Endothelial cell of umbilical vein (primary cell): ENCODE measurements around the gene CCNF. TPM values are rescaled to one million over a fixed set of nuclear protein-coding genes. Genes with fewer than 3 reads are reported as not detected.

Source experiments
- BruUV-seq: library from RNA; stranded (reverse); fragments of 400-500 nt; replicated peaks from 2 replicates; lab custom pipeline; 2021; lab: Mats Ljungman, UMichigan
- CTCF ChIA-PET: fragments of 300-600, 350-600 bp; sonication (Branson Sonifier 250); formaldehyde crosslinking; loops from one replicate; lab custom pipeline; 2021; ENCODE audit warnings: antibody characterized with exemption, inconsistent platforms; lab: Charles Lee
- POLR2A ChIA-PET: fragments of 300-600, 350-600 bp; sonication (Branson Sonifier 250); formaldehyde crosslinking; loops from one replicate; lab custom pipeline; 2021; ENCODE audit warnings: antibody characterized with exemption, inconsistent platforms; lab: Charles Lee
- DNase-seq: peaks from one replicate; pipeline ENCODE4 v3.0.0-alpha.2; 2011; ENCODE audit warnings: low read depth, low spot score
- FAIRE-seq: peaks from 2 replicates; lab custom pipeline; 2011; peaks lifted over from hg19 to GRCh38; lab: Jason Lieb, UNC
- H2AFZ ChIP-seq: 2 replicates; pipeline ENCODE4 v1.6.0; 2012; ENCODE audit warnings: low read depth, low read length, control low read depth, inconsistent platforms
- H3K27ac ChIP-seq: 2 replicates; pipeline ENCODE4 v1.5.1; 2011; ENCODE audit warnings: low read depth, mild to moderate bottlenecking, control low read depth, low read length, moderate library complexity; ENCODE audit not compliant: insufficient read depth
- H3K27me3 ChIP-seq, 2 experiments: 2 replicates each; pipeline versions ENCODE4 v1.6.0 to v1.6.1; 2011; ENCODE audit warnings: low read length in 2 of 2, mixed read lengths in 1 of 2; ENCODE audit not compliant: control insufficient read depth in 2 of 2, insufficient read depth in 2 of 2
- H3K36me3 ChIP-seq, 2 experiments: 2 replicates in 1 of 2; 3 replicates in 1 of 2; pipeline ENCODE4 v1.5.1; 2011; ENCODE audit warnings: low read length in 2 of 2, mild to moderate bottlenecking in 1 of 2, moderate library complexity in 1 of 2; ENCODE audit not compliant: control insufficient read depth in 2 of 2, insufficient read depth in 2 of 2; ENCODE audit errors: extremely low read depth in 1 of 2
- H3K4me1 ChIP-seq: 3 replicates; pipeline ENCODE4 v1.5.1; 2011; ENCODE audit warnings: mild to moderate bottlenecking, low read length; ENCODE audit not compliant: control insufficient read depth, insufficient read depth; ENCODE audit errors: extremely low read depth
- H3K4me2 ChIP-seq: 2 replicates; pipeline ENCODE4 v1.6.1; 2011; ENCODE audit warnings: low read length, control low read depth, mixed read lengths; ENCODE audit not compliant: insufficient read depth
- H3K4me3 ChIP-seq, 3 experiments: fragments of 200-600 bp in 1 of 3; sonication (generic), shearing (Covaris generic) in 1 of 3; replicated peaks in 1 of 3; 2 replicates each; pipeline ENCODE4 v1.5.1; 2011 to 2016; ENCODE audit warnings: control low read depth in 3 of 3, low read length in 3 of 3, mild to moderate bottlenecking in 2 of 3, inconsistent platforms in 1 of 3, low read depth in 1 of 3, moderate library complexity in 1 of 3; ENCODE audit not compliant: insufficient read depth in 1 of 3
- H3K79me2 ChIP-seq: 2 replicates; pipeline ENCODE4 v1.6.0; 2012; ENCODE audit warnings: low read length, inconsistent platforms; ENCODE audit not compliant: control insufficient read depth, insufficient read depth
- H3K9ac ChIP-seq: replicated peaks from 2 replicates; pipeline ENCODE3; 2011; ENCODE audit warnings: low read length, control low read depth; ENCODE audit not compliant: insufficient read depth; ENCODE audit errors: extremely low read depth
- H3K9me1 ChIP-seq: replicated peaks from 3 replicates; pipeline ENCODE4 v1.6.0; 2011; ENCODE audit warnings: mild to moderate bottlenecking, low read length; ENCODE audit not compliant: control insufficient read depth, insufficient read depth; ENCODE audit errors: extremely low read depth
- H3K9me3 ChIP-seq: replicated peaks from 2 replicates; pipeline ENCODE4 v1.5.1; 2012; ENCODE audit warnings: low read length, inconsistent platforms; ENCODE audit not compliant: control insufficient read depth, insufficient read depth
- H4K20me1 ChIP-seq: replicated peaks from 2 replicates; pipeline ENCODE3; 2011; ENCODE audit warnings: mild to moderate bottlenecking, low read length; ENCODE audit not compliant: control insufficient read depth, insufficient read depth; ENCODE audit errors: extremely low read depth
- CTCF ChIP-seq, 2 donors: IDR thresholded peaks; 1 replicate in 1 of 2; 2 replicates in 1 of 2; pipeline ENCODE4 v1.5.1; 2011; ENCODE audit warnings: low read length in 2 of 2, mild to moderate bottlenecking in 2 of 2, moderate library complexity in 2 of 2, control low read depth in 1 of 2, inconsistent platforms in 1 of 2, low read depth in 1 of 2; ENCODE audit not compliant: insufficient read depth in 1 of 2; ENCODE audit errors: extremely low read depth in 1 of 2
- FOS ChIP-seq: IDR thresholded peaks from 2 replicates; pipeline ENCODE4 v1.6.1; 2011; ENCODE audit warnings: mild to moderate bottlenecking, low read length, moderate library complexity, borderline replicate concordance; ENCODE audit not compliant: insufficient read depth
- GATA2 ChIP-seq: IDR thresholded peaks from 2 replicates; pipeline ENCODE4 v1.7.0; 2011; ENCODE audit warnings: low read depth, mild to moderate bottlenecking, moderate library complexity, mixed read lengths, low read length; ENCODE audit not compliant: insufficient read length, insufficient read depth
- MAX ChIP-seq: IDR thresholded peaks from 2 replicates; pipeline ENCODE4 v1.6.1; 2011; ENCODE audit not compliant: insufficient read depth, insufficient read length
- MYC ChIP-seq: IDR thresholded peaks from one replicate; pipeline ENCODE4 v1.6.1; 2011; ENCODE audit warnings: mild to moderate bottlenecking, low read depth, low read length
- POLR2A ChIP-seq: IDR thresholded peaks from 2 replicates; pipeline ENCODE4 v1.6.1; 2012; ENCODE audit warnings: low read depth, mild to moderate bottlenecking, control low read depth, low read length
- POLR2AphosphoS5 ChIP-seq: IDR thresholded peaks from 2 replicates; pipeline ENCODE4 v1.6.1; 2012; ENCODE audit warnings: low read depth, mild to moderate bottlenecking, control low read depth, low read length, moderate library complexity; ENCODE audit not compliant: insufficient read depth
- dilution Hi-C: fragments of 300-500 bp; cut with MboI; formaldehyde crosslinking; loops from one replicate; pipeline ENCODE4 v1.15.0; 2019; ENCODE audit warnings: low sequenced_read_pairs; ENCODE audit not compliant: extremely low pct_ligation_motif_present
- intact Hi-C: fragments of 100-400 bp; cut with micrococcal nuclease; formaldehyde crosslinking; loops from one replicate; pipeline ENCODE4 v1.10.0; 2022
- polyA plus RNA-seq, 4 experiments: library from polyadenylated mRNA; depleted of rRNA in 3 of 4; stranded (reverse) in 3 of 4; unstranded in 1 of 4; fragments of >200 nt; gene quantifications; 2 replicates each; pipeline versions ENCODE4 v1.2.1 to v1.2.3, GENCODE V29; 2011 to 2012; ENCODE audit warnings: missing spikeins in 1 of 4
- total RNA-seq: library from RNA; stranded (reverse); gene quantifications from 2 replicates; pipeline ENCODE4 v1.2.3, GENCODE V29; 2021

The CCNF gene
- total and polyA plus RNA-seq, 2 donors (not counting 3 experiments of a cell fraction or from before 2014, with no cell fraction given), result 13.9 to 48.9 TPM

GRCh38 chr16:2386990-2387389 is 42.3 kb upstream of the CCNF start:
- no TSS peak for BruUV-seq
- DNase-seq (no peak), FAIRE-seq (no peak)
- Histone ChIP-seq H3K27me3 (peaks cover 2 to 5% of the 10 kb centered on the region in 2 experiments), H3K9ac (no peak overlapping the region), H3K4me1 (no peaks in the 10 kb centered on the region), H3K4me3 (no peak overlapping the region), H3K9me3 (no peaks in the 10 kb centered on the region), H3K4me2 (no peak overlapping the region), H3K9me1 (no peaks in the 10 kb centered on the region), H3K36me3 (no peaks in the 10 kb centered on the region), H4K20me1 (no peaks in the 10 kb centered on the region), H3K79me2 (no peaks in the 10 kb centered on the region), H3K27ac (no peak overlapping the region), H2AFZ (no peak overlapping the region)
- dilution Hi-C loops, result no loop called here
- intact Hi-C loops, result no loop called here
- ChIA-PET POLR2A (no interaction called here), CTCF (interaction anchor here (0.8 to 1.1 kb wide), 4 partner anchors 10 to 118 kb away, joined by 3 to 6 read pairs (median 4); no protein-coding TSS in a partner anchor)
- TF ChIP-seq GATA2 (no peak), MAX (no peak), FOS (no peak), POLR2A (no peak), POLR2AphosphoS5 (no peak), CTCF (IDR thresholded peaks at IDR 0.05; ENCODE audit: extremely low read depth in 1 of 2, insufficient read depth in 1 of 2, low read depth in 1 of 2, low read length in 2 of 2) (peak; percentile 6 to 32), MYC (no peak)
